BLaER1 (cell line): ENCODE measurements around the gene CCDC134.
A peak's percentile ranks its signal among the peaks of the same experiment; 100 is the strongest.

Experiments
- H3K27ac ChIP-seq: shearing (Covaris generic); formaldehyde crosslinking; 2 replicates; pipeline ENCODE4 v1.8.1; 2022
- H3K27me3 ChIP-seq: shearing (Covaris generic); formaldehyde crosslinking; 2 replicates; pipeline ENCODE4 v1.8.1; 2022
- H3K36me3 ChIP-seq: shearing (Covaris generic); formaldehyde crosslinking; 2 replicates; pipeline ENCODE4 v1.8.1; 2022
- H3K4me1 ChIP-seq: shearing (Covaris generic); formaldehyde crosslinking; 2 replicates; pipeline ENCODE4 v1.8.1; 2022
- H3K4me2 ChIP-seq: shearing (Covaris generic); formaldehyde crosslinking; 2 replicates; pipeline ENCODE4 v1.8.1; 2022
- H3K4me3 ChIP-seq: shearing (Covaris generic); formaldehyde crosslinking; 2 replicates; pipeline ENCODE4 v1.8.1; 2022
- H3K9ac ChIP-seq: shearing (Covaris generic); formaldehyde crosslinking; 2 replicates; pipeline ENCODE4 v1.8.1; 2022
- H3K9me3 ChIP-seq: shearing (Covaris generic); formaldehyde crosslinking; 2 replicates; pipeline ENCODE4 v1.8.1; 2022
- H4K20me1 ChIP-seq: shearing (Covaris generic); formaldehyde crosslinking; 2 replicates; pipeline ENCODE4 v1.8.1; 2022
- Cebpa-rat ChIP-seq: shearing (Covaris generic); IDR thresholded peaks from 2 replicates; pipeline ENCODE4 v1.8.1; 2022

The CCDC134 gene

DNA sequence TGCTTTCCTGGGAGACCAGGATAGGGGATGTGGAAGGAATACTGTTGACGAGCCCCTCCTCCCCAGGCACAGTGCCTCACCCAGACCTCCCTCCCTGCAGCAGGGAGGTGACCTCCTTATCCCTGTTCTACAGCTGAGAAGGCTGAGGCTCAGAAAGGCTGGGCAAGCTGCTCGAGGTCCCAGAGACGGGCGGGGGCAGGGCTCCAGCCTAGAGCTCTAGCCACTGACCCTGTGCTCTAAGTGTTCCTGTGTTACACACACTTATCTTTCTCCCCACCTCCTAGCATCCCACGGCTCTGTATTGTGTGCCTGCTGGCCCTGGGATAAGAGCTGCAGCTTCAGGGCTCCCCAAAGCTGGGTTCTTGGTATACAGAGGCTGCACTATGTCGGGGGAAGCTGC, 7.9 kb downstream of the CCDC134 start:
- H3K4me3 ChIP-seq = no peak overlapping the region
- H3K27ac ChIP-seq = no peak overlapping the region
- no peak overlapping the region for H3K9ac ChIP-seq
- H3K4me2 ChIP-seq = no peak overlapping the region
- H3K36me3 ChIP-seq = peaks cover 61% of the 10 kb centered on the region
- H3K9me3 ChIP-seq = no peaks in the 10 kb centered on the region
- peaks cover 35% of the 10 kb centered on the region for H4K20me1 ChIP-seq
- no peak for TF ChIP-seq Cebpa-rat
- no peaks in the 10 kb centered on the region for H3K27me3 ChIP-seq
- peaks cover 29% of the 10 kb centered on the region for H3K4me1 ChIP-seq

DNA sequence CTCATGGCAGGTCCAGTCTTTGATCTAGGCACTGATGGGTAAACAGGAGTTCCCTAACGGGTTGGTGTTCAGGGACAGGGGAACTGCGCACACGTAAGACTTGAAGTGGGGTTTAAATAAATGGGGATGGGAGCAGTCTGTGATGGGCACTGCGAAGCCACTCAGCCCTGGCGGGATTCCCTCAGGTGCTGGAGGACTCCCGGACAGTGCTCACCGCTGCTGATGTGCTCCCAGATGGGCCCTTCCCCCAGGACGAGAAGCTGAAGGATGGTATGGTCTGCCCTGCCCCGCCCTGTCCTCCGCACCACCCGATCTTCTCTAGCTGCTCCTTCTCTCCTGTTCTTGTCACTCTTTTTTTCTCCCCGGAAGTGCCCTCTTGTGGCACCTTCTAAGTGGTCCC, 9.5 kb downstream of the CCDC134 start:
- Histone ChIP-seq H3K27ac (no peak overlapping the region), H3K36me3 (peaks cover 77% of the 10 kb centered on the region), H3K9ac (no peak overlapping the region), H4K20me1 (peaks cover 30% of the 10 kb centered on the region), H3K4me1 (peaks cover 16% of the 10 kb centered on the region), H3K4me2 (no peak overlapping the region), H3K9me3 (no peaks in the 10 kb centered on the region), H3K27me3 (no peaks in the 10 kb centered on the region), H3K4me3 (no peak overlapping the region)
- no peak for TF ChIP-seq Cebpa-rat

DNA sequence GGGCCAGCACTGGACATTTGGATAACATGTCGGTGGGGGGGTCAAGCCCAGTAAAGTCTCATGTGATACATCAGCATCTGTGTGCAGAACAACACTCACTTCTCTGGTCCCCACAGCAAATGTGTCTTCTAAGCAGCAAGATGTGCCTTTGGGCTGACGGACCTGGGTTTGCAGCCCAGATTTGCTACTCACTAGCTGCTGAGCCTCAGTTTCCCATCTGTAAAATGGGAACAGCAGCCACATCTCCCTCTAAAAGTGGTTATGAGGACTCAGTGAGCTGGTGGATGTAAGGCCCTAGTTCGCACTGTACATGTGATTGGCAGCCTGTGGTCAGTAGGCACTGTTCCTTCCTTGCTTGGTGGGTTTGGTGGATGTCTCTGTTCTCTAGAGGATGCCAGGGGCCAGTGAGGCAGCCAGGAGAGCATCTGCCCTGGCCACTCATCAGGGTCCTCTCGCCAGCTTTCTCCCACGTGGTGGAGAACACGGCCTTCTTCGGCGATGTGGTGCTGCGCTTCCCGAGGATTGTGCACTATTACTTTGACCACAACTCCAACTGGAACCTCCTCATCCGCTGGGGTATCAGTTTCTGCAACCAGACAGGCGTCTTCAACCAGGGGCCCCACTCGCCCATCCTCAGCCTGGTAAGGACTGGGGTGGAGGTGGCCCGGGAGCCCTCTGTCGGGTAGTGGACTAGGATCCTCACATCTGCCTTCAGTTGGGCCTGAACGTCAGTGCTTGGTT, 12.5 kb downstream of the CCDC134 start:
- no peak overlapping the region for H3K4me3 ChIP-seq
- H4K20me1 ChIP-seq = peaks cover 20% of the 10 kb centered on the region
- no peaks in the 10 kb centered on the region for H3K27me3 ChIP-seq
- no peak for TF ChIP-seq Cebpa-rat
- no peaks in the 10 kb centered on the region for H3K9me3 ChIP-seq
- H3K4me1 ChIP-seq = no peaks in the 10 kb centered on the region
- H3K27ac ChIP-seq = no peak overlapping the region
- H3K9ac ChIP-seq = no peak overlapping the region
- peaks cover 98% of the 10 kb centered on the region for H3K36me3 ChIP-seq
- no peak overlapping the region for H3K4me2 ChIP-seq

DNA sequence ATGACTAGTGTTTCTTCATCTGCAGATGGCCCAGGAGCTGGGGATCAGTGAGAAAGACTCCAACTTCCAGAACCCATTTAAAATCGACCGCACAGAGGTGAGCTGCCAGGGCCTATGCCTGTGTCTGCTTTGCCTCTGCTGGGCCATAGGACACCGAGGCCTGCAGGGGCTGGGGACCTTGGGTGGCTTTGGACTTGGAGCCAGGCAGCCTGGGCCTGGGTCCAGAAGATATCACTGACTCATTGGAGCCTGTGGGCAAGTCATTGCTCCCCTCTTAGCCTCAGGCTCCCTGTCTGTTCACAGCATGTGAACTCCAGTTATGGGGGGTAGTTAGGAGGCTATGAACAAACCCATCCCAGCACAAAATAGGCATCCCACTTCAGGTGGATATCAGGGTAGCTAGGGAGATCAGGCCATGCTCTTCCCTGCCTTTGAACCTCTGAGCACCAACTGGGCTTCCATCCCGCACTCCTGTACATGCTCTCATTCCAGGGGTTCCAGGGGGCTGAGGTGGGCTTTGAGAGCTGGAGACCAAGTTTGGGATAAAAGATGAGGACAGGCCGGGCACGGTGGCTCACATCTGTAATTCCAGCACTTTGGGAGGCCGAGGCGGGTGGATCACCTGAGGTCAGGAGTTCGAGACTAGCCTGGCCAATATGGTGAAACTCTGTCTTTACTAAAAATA, 13.4 kb downstream of the CCDC134 start:
- H3K27ac ChIP-seq = no peak overlapping the region
- H4K20me1 ChIP-seq = peaks cover 20% of the 10 kb centered on the region
- H3K9ac ChIP-seq = no peak overlapping the region
- H3K27me3 ChIP-seq = no peaks in the 10 kb centered on the region
- no peak overlapping the region for H3K4me2 ChIP-seq
- H3K9me3 ChIP-seq = no peaks in the 10 kb centered on the region
- H3K4me3 ChIP-seq = no peak overlapping the region
- no peaks in the 10 kb centered on the region for H3K4me1 ChIP-seq
- H3K36me3 ChIP-seq = peaks cover 99% of the 10 kb centered on the region
- TF ChIP-seq Cebpa-rat = no peak

DNA sequence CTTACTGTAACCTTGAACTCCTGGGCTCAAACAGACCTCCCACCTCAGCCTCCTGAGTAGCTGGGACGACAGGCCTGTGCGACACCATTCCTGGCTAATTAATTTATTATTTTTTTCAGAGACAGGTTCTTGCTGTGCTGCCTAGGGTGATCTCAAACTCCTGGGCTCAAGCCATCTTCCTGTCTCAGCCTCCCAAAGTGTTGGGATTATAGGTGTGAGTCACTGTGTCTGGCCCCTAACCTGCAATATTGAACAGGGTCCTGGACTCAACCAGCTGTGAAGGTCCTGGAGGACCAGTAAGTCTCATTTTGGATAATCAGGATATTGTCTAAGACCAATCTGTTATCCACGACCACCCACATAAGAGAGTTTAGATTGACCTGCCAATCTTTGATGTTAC, 15.2 kb downstream of the CCDC134 start:
- TF ChIP-seq Cebpa-rat = no peak

DNA sequence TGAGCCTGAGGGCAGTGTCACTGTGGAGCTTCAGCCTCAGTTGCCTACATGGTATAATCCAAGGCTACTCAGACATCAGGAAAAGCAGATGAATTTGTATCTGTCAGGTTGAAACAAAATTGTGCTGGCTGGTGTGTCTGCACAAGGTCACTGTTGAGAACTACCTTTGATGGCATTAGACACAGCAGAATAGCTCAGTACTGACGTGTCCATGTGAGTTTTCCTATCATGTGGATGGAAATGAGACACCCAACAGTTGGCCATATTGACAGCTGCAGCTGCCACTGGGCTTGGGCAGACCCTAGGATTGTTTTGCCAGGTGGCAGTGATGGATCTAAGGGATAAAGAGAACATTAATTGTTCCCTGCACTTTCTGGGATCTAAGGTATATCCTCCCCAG, 15.8 kb downstream of the CCDC134 start:
- Histone ChIP-seq H3K9ac (no peak overlapping the region), H3K36me3 (peaks cover 84% of the 10 kb centered on the region), H3K4me3 (no peak overlapping the region), H3K4me1 (peaks cover 11% of the 10 kb centered on the region), H4K20me1 (no peaks in the 10 kb centered on the region), H3K4me2 (no peak overlapping the region), H3K27me3 (no peaks in the 10 kb centered on the region), H3K9me3 (no peaks in the 10 kb centered on the region), H3K27ac (no peak overlapping the region)
- no peak for TF ChIP-seq Cebpa-rat

More for the DNA sequence above, 15.2 kb downstream of the CCDC134 start:
- Histone ChIP-seq H3K4me2 (no peak overlapping the region), H3K9me3 (no peaks in the 10 kb centered on the region), H3K27me3 (no peaks in the 10 kb centered on the region), H3K9ac (no peak overlapping the region), H3K36me3 (peaks cover 89% of the 10 kb centered on the region), H3K4me1 (peaks cover 6% of the 10 kb centered on the region), H3K4me3 (no peak overlapping the region), H4K20me1 (peaks cover 5% of the 10 kb centered on the region; the same call in 1 of the 2 replicates), H3K27ac (no peak overlapping the region)

DNA sequence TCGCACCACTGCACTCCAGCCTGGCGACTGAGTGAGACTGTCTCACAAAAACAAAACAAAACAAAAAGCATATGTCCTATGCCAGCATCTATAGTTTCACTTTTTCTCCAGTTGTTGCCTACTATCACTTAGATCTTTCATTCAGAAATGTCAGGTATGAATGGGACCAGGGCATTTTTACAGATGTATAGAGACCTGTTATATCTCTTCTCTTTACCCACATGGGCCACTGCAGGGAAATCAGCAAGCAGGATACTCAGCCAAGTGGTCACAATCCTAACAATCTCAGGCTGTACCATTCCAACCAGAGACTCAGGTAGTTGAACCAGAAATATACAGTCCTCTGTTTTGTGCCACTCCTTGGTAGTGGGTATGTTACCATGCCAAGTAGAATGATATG, 16.4 kb downstream of the CCDC134 start:
- no peaks in the 10 kb centered on the region for H3K27me3 ChIP-seq
- peaks cover 80% of the 10 kb centered on the region for H3K36me3 ChIP-seq
- H3K9ac ChIP-seq = no peak overlapping the region
- no peak for TF ChIP-seq Cebpa-rat
- no peaks in the 10 kb centered on the region for H3K9me3 ChIP-seq
- H3K4me2 ChIP-seq = no peak overlapping the region
- no peak overlapping the region for H3K27ac ChIP-seq
- H3K4me3 ChIP-seq = no peak overlapping the region
- peaks cover 3% of the 10 kb centered on the region; the same call in 1 of the 2 replicates for H4K20me1 ChIP-seq
- H3K4me1 ChIP-seq = peaks cover 17% of the 10 kb centered on the region

DNA sequence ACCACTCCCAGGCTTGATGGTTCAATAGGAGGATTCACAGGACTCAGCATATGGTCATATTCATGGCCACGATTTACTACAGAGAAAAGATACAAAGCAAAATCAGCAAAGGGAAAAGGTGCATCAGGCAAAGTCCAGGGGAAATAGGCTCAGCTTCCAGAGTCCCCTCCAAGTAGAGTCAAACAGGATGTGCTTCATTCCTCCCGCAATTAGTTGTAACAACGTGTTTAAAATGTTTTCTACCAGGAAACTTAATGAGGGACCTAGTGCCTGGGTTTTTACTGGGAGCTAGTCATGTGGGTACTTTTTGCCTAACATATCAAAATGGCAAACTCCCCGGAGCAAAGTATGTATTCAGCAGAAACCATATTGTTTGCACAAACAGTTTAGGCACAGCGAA, 17.5 kb downstream of the CCDC134 start:
- Histone ChIP-seq H3K9me3 (no peaks in the 10 kb centered on the region), H3K4me3 (no peak overlapping the region), H3K27ac (no peak overlapping the region), H3K4me2 (no peak overlapping the region), H3K9ac (no peak overlapping the region), H3K4me1 (peaks cover 25% of the 10 kb centered on the region), H4K20me1 (peaks cover 11% of the 10 kb centered on the region; the same call in 1 of the 2 replicates), H3K36me3 (peaks cover 70% of the 10 kb centered on the region), H3K27me3 (no peaks in the 10 kb centered on the region)
- TF ChIP-seq Cebpa-rat = no peak

DNA sequence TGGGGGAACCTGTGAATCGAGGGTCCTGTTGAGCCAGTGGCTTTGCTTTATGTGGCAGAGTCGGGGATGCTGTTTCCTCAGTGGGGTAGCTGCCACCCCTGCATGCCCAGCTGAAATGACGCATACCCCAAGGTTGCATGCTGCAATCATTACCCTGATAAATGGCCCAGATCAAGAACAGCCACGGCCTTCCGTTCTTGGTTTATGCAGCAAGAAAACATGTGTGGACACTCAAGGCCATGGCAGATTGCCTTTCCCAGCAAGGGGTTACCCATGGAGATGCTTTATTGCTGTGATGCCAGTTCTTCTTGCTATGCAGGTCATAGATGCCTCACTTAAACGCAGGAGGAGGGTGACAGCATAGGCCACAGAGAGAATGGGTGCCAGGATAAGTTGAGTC, 18.1 kb downstream of the CCDC134 start:
- no peak for TF ChIP-seq Cebpa-rat
- Histone ChIP-seq H3K27ac (no peak overlapping the region), H3K4me1 (peaks cover 25% of the 10 kb centered on the region), H3K9ac (0 out of 2 replicates have a peak overlapping the region, but pooled peaks have one; percentile 15), H4K20me1 (peaks cover 11% of the 10 kb centered on the region; the same call in 1 of the 2 replicates), H3K4me3 (no peak overlapping the region), H3K36me3 (peaks cover 70% of the 10 kb centered on the region), H3K9me3 (no peaks in the 10 kb centered on the region), H3K27me3 (no peaks in the 10 kb centered on the region), H3K4me2 (no peak overlapping the region)

DNA sequence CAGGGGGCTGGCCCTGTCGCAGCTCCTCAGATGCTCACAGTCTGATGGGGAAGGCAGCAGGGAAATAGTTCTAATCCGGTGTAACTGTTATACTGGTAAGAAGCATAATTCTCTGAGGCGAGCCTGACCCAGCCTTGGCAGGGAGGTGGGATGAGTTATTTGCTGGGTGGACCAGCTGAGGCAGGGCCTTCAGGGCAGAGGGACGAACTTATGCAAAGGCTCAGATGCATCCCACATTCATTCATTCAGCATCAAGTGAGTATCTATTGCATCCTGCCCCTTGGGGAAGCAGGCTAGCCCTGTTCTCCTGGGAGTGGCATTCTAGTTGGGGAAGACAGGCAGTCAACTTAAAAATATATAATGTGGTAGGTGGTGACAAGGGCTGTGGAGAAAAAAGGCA, 18.8 kb downstream of the CCDC134 start:
- no peak for TF ChIP-seq Cebpa-rat
- Histone ChIP-seq H3K27ac (no peak overlapping the region), H3K36me3 (peaks cover 70% of the 10 kb centered on the region)

More for the DNA sequence above, 18.8 kb downstream of the CCDC134 start:
- 0 out of 2 replicates have a peak overlapping the region, but pooled peaks have one; percentile 28 for H3K9ac ChIP-seq
- H3K9me3 ChIP-seq = no peaks in the 10 kb centered on the region
- peaks cover 29% of the 10 kb centered on the region for H3K4me1 ChIP-seq
- H4K20me1 ChIP-seq = peaks cover 11% of the 10 kb centered on the region; the same call in 1 of the 2 replicates
- no peaks in the 10 kb centered on the region for H3K27me3 ChIP-seq
- H3K4me2 ChIP-seq = no peak overlapping the region
- H3K4me3 ChIP-seq = no peak overlapping the region
